ENCODE measurements around the gene ARHGAP15. TPM values are rescaled to one million over a fixed set of nuclear protein-coding genes. Genes with fewer than 3 reads are reported as not detected.

Gene ARHGAP15
- total and polyA plus RNA-seq, 12 donors, result 1.3 to 7.7 (median 2.8) TPM

DNA sequence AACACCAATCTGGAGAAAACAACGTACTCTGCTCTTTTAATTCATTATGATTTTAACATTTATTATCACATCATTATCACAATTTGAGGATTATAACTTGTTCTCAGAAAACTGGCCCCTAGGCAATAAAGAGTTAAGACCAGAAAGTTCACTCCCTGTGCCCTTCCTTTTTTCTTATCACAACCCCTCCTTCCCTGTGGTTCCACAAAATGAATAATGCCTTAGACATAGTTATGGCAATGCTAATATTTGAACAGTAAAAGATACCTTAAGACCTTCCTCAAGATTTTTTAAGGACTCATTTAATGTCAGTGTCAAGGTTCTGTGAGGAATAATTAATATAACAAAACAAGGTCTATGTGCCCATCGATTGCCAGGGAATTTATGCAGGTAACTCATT, 596.2 kb downstream of the ARHGAP15 start:
- no peak overlapping the region for H3K27ac ChIP-seq
- no peaks in the 10 kb centered on the region for H3K36me3 ChIP-seq
- 87 to 88% methylated on average over 2 of the region's 2 CpGs for WGBS, 2 donors
- intact Hi-C loops (cut with DNase I), result no loop called here
- no peak for DNase-seq
- peaks cover 0 to 7% (median 0%) of the 10 kb centered on the region in 9 donors for H3K4me1 ChIP-seq
- TF ChIP-seq, protein P1, sequence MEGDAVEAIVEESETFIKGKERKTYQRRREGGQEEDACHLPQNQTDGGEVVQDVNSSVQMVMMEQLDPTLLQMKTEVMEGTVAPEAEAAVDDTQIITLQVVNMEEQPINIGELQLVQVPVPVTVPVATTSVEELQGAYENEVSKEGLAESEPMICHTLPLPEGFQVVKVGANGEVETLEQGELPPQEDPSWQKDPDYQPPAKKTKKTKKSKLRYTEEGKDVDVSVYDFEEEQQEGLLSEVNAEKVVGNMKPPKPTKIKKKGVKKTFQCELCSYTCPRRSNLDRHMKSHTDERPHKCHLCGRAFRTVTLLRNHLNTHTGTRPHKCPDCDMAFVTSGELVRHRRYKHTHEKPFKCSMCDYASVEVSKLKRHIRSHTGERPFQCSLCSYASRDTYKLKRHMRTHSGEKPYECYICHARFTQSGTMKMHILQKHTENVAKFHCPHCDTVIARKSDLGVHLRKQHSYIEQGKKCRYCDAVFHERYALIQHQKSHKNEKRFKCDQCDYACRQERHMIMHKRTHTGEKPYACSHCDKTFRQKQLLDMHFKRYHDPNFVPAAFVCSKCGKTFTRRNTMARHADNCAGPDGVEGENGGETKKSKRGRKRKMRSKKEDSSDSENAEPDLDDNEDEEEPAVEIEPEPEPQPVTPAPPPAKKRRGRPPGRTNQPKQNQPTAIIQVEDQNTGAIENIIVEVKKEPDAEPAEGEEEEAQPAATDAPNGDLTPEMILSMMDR (IDR thresholded peaks at IDR 0.05), result no peak
- H3K4me3 ChIP-seq, result no peak overlapping the region
- no peaks in the 10 kb centered on the region for H3K9me3 ChIP-seq
- no peaks in the 10 kb centered on the region for H3K27me3 ChIP-seq
- no peak for ATAC-seq

DNA sequence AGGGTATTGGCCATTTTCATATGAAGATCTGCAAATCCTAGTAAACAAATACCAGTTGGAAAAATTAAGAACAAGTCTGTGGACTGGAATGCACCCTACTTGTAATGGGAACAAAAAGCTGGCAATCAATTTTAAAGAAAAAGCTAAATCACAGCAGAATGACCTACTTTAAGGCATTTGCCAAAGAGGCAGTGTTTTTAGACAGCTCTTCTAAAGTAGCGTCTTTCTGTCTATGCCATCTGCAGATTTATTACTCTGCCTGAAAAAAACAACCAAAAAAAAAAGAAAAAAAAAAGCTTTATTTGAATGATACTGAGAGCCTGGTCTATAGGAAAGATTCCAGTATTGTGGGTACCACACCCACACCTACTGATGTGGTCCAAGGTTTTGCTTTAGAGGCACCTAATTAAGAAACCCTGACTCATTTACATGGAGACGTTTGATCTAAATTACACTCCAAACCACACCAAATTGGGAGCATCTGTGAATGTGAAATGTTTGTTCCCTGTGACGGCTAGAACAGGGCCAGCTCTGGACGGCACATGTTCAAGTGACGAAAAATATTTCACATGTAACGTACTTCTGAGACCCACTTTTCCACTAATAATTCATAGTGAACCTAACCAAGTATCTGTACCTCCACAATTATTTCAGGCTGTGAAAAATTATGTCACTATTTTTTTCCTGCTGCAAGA, 597.1 kb downstream of the ARHGAP15 start:
- Histone ChIP-seq H3K27ac (no peak overlapping the region), H3K4me1 (peaks cover 0 to 14% (median 0%) of the 10 kb centered on the region in 9 donors), H3K9me3 (no peaks in the 10 kb centered on the region), H3K36me3 (no peaks in the 10 kb centered on the region), H3K27me3 (no peaks in the 10 kb centered on the region), H3K4me3 (no peak overlapping the region)
- TF ChIP-seq, protein P1 (IDR thresholded peaks at IDR 0.05), result no peak
- WGBS, 2 donors, result 86 to 88% methylated on average over 6 of the region's 6 CpGs
- ATAC-seq (no peak), DNase-seq (no peak)
- intact Hi-C loops (cut with DNase I), result no loop called here

DNA sequence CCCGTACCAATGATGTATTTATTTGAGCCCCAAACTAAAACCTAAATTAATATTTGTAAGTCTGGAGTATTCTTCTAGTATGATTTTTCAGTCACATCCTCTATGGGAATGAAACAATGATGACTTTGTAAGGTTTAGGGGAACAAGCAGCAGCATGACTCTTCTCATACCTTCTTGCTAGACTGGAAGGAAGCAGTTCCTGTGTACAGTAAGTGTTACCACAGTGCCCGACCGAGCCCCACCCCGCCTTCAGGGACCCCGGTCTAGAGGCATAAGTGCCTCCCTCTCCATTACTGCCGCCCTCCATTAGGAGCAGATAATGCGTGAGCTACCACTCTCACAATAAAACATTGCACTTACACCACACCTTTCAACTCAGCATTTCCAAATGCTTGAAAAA, 599.3 kb downstream of the ARHGAP15 start:
- Histone ChIP-seq H3K9me3 (no peaks in the 10 kb centered on the region), H3K4me1 (peaks cover 0 to 14% (median 0%) of the 10 kb centered on the region in 9 donors), H3K4me3 (no peak overlapping the region), H3K36me3 (no peaks in the 10 kb centered on the region), H3K27me3 (no peaks in the 10 kb centered on the region), H3K27ac (no peak overlapping the region)
- WGBS, 2 donors, result 85 to 86% methylated on average over 7 of the region's 7 CpGs
- intact Hi-C loops (cut with DNase I), result no loop called here
- TF ChIP-seq, protein P1 (IDR thresholded peaks at IDR 0.05), result no peak
- no peak for ATAC-seq
- no peak for DNase-seq

DNA sequence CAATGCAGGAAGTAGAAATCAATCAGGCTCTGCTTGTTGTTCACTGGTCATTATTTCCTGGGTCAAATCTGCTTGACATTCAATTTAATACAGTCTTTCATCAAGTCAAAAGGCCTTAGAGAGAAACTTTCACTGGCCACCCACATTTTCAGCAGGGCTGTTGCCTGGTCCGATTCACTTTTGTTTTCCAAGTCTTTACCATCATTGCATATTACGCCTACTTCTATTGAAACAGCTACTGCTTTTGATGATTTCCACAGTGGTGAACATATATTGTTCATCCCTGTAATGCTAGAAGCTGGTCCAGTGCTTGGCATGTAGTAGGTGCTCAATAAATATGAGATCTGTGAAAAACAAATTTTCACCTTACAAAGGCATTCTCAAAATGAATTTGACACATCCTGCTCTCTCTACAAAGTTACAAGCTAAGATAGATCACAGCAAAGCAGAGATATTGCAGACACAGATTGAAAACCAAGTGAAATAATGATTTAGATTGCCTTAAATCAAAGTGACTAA, 600.1 kb downstream of the ARHGAP15 start:
- TF ChIP-seq, protein P1 (IDR thresholded peaks at IDR 0.05), result no peak
- intact Hi-C loops (cut with DNase I), result no loop called here
- no peaks in the 10 kb centered on the region for H3K36me3 ChIP-seq
- H3K4me1 ChIP-seq, result peaks cover 0 to 14% (median 0%) of the 10 kb centered on the region in 9 donors
- WGBS, 2 donors, result 92 to 98% methylated on average over 2 of the region's 2 CpGs
- H3K4me3 ChIP-seq, result no peak overlapping the region
- H3K9me3 ChIP-seq, result no peaks in the 10 kb centered on the region
- H3K27me3 ChIP-seq, result no peaks in the 10 kb centered on the region
- ATAC-seq (no peak), DNase-seq (no peak)
- no peak overlapping the region for H3K27ac ChIP-seq

All from heart right ventricle (tissue), 16 donors.